Fibroblast of skin of scalp (primary cell): ENCODE results near the gene GRID1.

Experiments used
- DNase-seq: peaks from one replicate; pipeline ENCODE4 v3.0.0-alpha.2; 2013

GRID1 gene

GRCh38 chr10:86164174-86164774 lies 202.3 kb downstream of the GRID1 start:
- no peak for DNase-seq

- no peak for DNase-seq
Measured at GRCh38 chr10:86163522-86164173, 202.9 kb downstream of the GRID1 start.

GRCh38 chr10:86162696-86163400 lies 203.7 kb downstream of the GRID1 start:
- no peak for DNase-seq

GRCh38 chr10:86162036-86162435 lies 204.6 kb downstream of the GRID1 start:
- DNase-seq = no peak

- DNase-seq = no peak
Measured at GRCh38 chr10:86160890-86161585, 205.6 kb downstream of the GRID1 start.

- no peak for DNase-seq
Measured at GRCh38 chr10:86159797-86160196, 206.8 kb downstream of the GRID1 start.

- no peak for DNase-seq
Measured at GRCh38 chr10:86155054-86155921, 211.3 kb downstream of the GRID1 start.

- no peak for DNase-seq
Measured at GRCh38 chr10:86153751-86154150, 212.8 kb downstream of the GRID1 start.

- no peak for DNase-seq
Measured at GRCh38 chr10:86152911-86153310, 213.7 kb downstream of the GRID1 start.

- no peak for DNase-seq
Measured at GRCh38 chr10:86152354-86152753, 214.2 kb downstream of the GRID1 start.

- no peak for DNase-seq
Measured at GRCh38 chr10:86151613-86152012, 215.0 kb downstream of the GRID1 start.

- DNase-seq = no peak
Measured at GRCh38 chr10:86149257-86149656, 217.3 kb downstream of the GRID1 start.

- DNase-seq = no peak
Measured at GRCh38 chr10:86148117-86148516, 218.5 kb downstream of the GRID1 start.

- DNase-seq = no peak
Measured at GRCh38 chr10:86144301-86144700, 222.3 kb downstream of the GRID1 start.

GRCh38 chr10:86141896-86142295 lies 224.7 kb downstream of the GRID1 start:
- no peak for DNase-seq

- peak; percentile 2 for DNase-seq
Measured at GRCh38 chr10:86139066-86139657, 227.4 kb downstream of the GRID1 start.

- DNase-seq = no peak
Measured at GRCh38 chr10:86138551-86139065, 228.0 kb downstream of the GRID1 start.

GRCh38 chr10:86137561-86137960 lies 229.0 kb downstream of the GRID1 start:
- DNase-seq = no peak

GRCh38 chr10:86136934-86137333 lies 229.7 kb downstream of the GRID1 start:
- no peak for DNase-seq

- DNase-seq = no peak
Measured at GRCh38 chr10:86135191-86135590, 231.4 kb downstream of the GRID1 start.

GRCh38 chr10:86130737-86131475 lies 235.7 kb downstream of the GRID1 start:
- DNase-seq = no peak
